HL-60 (cell line): ENCODE results near the gene RELCH.

ENCODE experiments used
- DNase-seq, 2 experiments: peaks; one replicate each; pipeline ENCODE4 v3.0.0-alpha.2; 2010 to 2020; ENCODE audit warnings: low read depth in 1 of 2, low spot score in 1 of 2
- H3K27ac ChIP-seq: fragments of 250-450 bp; sonication (Bioruptor Pico); replicated peaks from 2 replicates; pipeline ENCODE4 v1.5.1; 2020; ENCODE audit warnings: mild to moderate bottlenecking, moderate library complexity
- H3K27me3 ChIP-seq: fragments of 250-450 bp; sonication (Bioruptor Pico); 2 replicates; pipeline ENCODE4 v1.5.1; 2021; ENCODE audit warnings: mild to moderate bottlenecking, moderate library complexity; ENCODE audit not compliant: insufficient read depth, poor library complexity, severe bottlenecking
- H3K4me3 ChIP-seq: replicated peaks from 2 replicates; pipeline ENCODE4 v1.5.1; 2011; ENCODE audit warnings: mild to moderate bottlenecking, control low read depth, low read length; ENCODE audit not compliant: insufficient read depth
- CTCF ChIP-seq: IDR thresholded peaks from one replicate; pipeline ENCODE4 v1.5.1; 2011; ENCODE audit warnings: low read length, control low read depth, inconsistent platforms; ENCODE audit not compliant: insufficient read depth
- GABPA ChIP-seq: IDR thresholded peaks from 2 replicates; pipeline ENCODE4 v1.6.1; 2012; ENCODE audit warnings: low read depth
- POLR2AphosphoS5 ChIP-seq: IDR thresholded peaks from 2 replicates; pipeline ENCODE4 v1.6.1; 2012; ENCODE audit warnings: low read depth
- REST ChIP-seq: IDR thresholded peaks from 2 replicates; pipeline ENCODE4 v1.6.1; 2012; ENCODE audit warnings: low read depth; ENCODE audit not compliant: insufficient replicate concordance
- SPI1 ChIP-seq: IDR thresholded peaks from 2 replicates; pipeline ENCODE4 v1.6.1; 2012; ENCODE audit warnings: low read depth, mild to moderate bottlenecking, borderline replicate concordance

The RELCH gene

GRCh38 chr18:62250475-62250874 lies 63.4 kb downstream of the RELCH start:
- no peak overlapping the region for H3K4me3 ChIP-seq
- no peak for DNase-seq
- no peaks in the 10 kb centered on the region for H3K27me3 ChIP-seq
- no peak for TF ChIP-seq GABPA
- TF ChIP-seq POLR2AphosphoS5, result no peak
- no peak for TF ChIP-seq SPI1
- TF ChIP-seq CTCF, result no peak
- no peak for TF ChIP-seq REST
- no peak overlapping the region for H3K27ac ChIP-seq

- TF ChIP-seq POLR2AphosphoS5, result no peak
- TF ChIP-seq SPI1, result no peak
- no peak for TF ChIP-seq GABPA
- no peak for TF ChIP-seq REST
- TF ChIP-seq CTCF, result no peak
- Histone ChIP-seq H3K27me3 (no peaks in the 10 kb centered on the region), H3K27ac (no peak overlapping the region), H3K4me3 (no peak overlapping the region)
- no peak for DNase-seq
These were observed 71.0 kb downstream of the RELCH start for GRCh38 chr18:62258093-62258492.

- no peaks in the 10 kb centered on the region for H3K27me3 ChIP-seq
- TF ChIP-seq POLR2AphosphoS5 (no peak), REST (no peak), GABPA (no peak), SPI1 (no peak), CTCF (no peak)
- DNase-seq, result peak in 1 of 2 experiments; percentile 59
- H3K27ac ChIP-seq, result no peak overlapping the region
- H3K4me3 ChIP-seq, result no peak overlapping the region
These were observed 71.6 kb downstream of the RELCH start for GRCh38 chr18:62258616-62259015.
